GM19240 (cell line): ENCODE measurements around the gene TTYH3.

Experiments used
- DNase-seq: peaks from one replicate; pipeline ENCODE4 v3.0.0; 2011; ENCODE audit warnings: low spot score; ENCODE audit not compliant: insufficient read length

The TTYH3 gene

DNA sequence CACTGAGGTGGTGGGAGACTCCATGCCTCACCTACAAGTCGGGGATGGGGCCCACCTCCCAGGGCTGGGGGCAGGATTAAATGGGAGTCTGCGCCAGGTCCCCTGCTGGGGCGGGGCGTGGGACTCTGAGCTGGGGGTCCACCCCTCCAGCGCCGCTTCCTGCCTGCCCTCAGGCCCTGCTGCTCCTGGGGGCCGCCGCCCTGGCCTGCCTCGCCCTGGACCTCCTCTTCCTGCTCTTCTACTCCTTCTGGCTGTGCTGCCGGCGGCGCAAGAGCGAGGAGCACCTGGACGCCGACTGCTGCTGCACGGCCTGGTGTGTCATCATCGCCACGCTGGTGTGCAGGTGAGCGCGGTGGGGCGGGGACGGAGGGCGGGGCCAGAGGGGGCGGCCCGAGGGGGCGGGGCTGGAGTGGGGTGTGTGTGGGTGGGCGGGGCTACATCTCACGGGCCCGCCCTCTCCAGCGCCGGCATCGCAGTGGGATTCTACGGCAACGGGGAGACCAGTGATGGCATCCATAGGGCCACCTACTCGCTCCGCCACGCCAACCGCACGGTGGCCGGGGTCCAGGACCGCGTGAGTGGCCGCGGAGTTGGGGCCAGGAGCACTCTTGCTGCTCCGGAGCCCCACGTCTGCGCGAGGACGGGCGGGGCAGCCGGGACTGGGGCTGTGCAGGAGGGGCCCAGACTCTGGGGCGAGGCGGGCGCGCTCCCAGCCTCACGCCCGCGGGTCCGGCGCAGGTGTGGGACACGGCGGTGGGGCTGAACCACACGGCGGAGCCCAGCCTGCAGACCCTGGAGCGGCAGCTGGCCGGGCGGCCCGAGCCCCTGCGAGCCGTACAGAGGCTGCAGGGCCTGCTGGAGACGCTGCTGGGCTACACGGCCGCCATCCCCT, 15.1 kb downstream of the TTYH3 start:
- DNase-seq: no peak

DNA sequence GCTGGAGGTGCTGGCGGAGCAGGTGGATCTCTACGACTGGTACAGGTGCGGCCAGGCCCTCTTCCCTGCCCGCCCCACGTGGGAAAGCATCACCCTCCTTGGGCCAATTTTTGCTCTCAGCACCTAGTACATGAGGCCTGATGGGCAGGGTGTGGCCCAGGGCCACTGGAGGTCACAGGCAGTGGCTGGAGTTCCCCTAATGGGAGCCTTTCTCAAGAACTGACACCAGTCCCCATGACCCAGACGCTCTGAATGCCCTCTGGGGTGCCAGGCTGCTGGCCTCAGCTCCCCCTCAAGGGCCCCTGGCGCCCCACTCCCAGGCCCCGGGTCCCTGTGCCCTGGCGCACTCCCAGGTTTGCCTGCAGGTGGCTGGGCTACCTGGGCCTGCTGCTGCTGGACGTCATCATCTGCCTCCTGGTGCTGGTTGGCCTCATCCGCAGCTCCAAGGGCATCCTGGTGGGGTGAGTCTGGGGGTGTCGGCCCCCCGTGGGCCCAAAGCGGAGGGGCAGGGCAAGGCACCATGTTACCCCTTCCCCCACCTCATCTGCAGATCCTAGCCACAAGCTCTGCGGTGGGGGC, 15.9 kb downstream of the TTYH3 start:
- no peak for DNase-seq

DNA sequence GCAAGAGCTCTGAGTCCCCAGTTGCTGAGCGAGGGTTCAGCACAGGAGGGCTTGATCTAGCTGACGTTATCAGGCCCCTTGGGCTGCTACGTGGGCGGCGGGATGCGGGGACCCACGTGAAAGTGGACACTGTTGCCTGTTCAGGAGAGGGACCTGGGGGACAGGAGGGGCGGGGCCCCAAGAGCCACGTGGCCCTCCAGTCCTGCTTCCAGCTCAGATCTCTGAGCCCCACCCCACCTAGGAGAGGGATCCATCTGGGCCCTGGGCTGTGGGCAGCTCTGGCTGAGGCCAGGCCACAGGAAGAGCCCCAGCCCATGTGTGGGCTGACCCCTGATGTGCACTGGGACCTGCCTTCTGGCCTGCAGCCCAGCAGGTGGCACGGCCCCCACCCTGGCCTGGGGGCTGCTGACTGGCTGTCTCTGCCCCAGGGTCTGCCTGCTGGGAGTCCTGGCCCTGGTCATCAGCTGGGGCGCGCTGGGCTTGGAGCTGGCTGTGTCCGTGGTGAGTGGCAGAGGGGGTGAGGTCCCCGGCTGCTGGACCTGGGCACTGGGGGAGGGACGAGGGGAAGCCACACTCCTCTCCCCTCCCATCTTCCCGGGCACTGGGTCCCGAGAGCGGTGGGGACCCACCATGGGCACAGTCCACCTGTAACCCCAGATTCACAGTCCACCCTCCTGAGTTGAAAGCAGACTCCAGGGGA, 17.5 kb downstream of the TTYH3 start:
- DNase-seq: no peak

DNA sequence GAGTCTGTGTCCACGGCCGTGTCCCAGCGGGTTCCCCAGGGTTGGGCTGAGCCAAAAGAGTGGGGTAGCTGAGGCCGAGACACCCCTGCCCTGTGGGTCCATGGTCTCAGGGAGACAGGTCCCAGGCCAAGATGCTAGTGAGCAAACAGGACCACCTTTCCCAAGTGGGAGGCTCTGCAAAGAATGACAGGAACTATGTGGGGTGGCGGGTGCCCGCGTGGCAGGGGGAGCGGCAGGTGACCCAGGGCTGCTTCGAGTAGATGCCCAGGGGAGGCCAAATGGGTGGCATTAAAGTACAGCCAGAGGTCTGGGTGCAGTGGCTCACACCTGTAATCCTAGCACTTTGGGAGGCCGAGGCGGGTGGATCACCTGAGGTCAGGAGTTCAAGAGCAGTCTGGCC, 18.2 kb downstream of the TTYH3 start:
- DNase-seq: no peak

DNA sequence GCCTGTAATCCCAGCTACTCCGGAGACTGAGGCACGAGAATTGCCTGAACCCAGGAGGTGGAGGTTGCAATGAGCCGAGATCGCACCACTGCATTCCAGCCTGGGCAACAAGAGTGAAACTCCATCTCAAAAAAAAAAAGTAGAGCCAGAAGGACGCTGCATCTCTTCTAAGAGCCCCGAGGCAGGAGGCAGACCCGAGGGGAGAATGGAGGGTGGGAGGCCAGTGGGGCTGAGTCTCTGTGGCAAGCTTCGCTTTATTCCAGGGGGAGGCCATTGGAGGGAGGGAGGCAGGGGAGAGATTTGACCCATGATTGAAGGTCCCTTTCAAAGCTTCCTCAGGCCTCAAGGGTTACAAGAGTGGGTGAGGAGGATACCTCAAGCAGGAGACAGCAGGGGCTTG, 18.7 kb downstream of the TTYH3 start:
- DNase-seq: no peak

DNA sequence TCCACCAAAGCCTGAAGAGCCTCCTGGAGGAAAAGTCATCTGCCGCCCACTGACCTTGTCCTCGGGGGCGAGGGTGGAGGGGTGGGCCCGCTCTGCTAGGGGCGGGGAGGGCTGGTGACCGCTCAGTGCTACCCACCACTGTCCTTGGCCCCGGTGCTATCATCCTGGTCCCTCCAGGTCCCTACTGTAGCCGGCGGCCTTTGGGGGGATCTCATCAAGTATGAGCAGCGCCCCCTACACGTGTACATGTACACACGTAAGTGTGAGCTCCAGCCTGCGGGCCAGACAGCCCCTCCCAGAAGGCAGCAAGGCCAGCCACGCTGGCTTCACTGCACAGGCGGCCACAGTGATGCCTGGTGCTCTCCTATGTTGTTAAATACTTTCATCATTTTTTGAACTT, 19.6 kb downstream of the TTYH3 start:
- no peak for DNase-seq

DNA sequence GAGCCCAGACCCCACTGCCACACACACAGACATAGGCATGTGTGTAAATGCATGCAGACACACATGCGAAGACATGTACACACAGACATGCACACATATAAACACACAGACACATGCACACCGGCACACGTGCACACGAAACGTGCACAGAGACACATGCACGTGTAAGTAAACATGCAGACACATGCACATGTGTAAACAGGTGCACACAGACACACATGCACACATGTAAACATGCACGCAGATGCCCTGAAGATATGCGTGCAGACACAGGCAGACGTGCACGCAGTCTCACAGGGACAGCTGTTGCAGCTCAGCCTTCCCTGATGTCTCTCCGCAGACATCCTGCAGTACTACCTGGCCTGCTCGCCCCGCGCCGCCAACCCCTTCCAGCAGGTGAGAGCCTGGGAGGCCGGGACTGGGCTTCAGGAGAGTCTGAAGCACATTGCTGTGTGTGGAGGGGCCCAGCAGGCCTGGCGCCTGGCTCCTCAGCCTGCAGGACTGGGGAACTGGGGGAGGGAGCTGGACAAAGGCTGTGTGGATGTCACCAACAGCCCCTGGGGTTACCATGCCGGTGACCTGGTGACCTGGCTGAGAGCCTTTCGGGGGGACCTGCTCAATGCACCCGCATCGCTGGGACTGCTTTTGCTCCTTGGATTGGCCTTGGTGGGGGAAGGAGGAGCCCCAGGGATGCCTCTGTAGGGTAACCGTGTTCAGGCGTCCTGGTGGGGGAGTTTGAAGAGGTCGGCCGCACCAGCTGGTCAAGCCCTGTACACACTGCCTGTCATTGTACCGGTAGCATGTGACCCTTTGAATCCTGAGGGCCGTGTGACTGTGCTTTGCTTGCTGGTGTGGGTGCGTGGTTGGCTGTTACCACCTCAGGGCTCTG, 20.3 kb downstream of the TTYH3 start:
- no peak for DNase-seq

DNA sequence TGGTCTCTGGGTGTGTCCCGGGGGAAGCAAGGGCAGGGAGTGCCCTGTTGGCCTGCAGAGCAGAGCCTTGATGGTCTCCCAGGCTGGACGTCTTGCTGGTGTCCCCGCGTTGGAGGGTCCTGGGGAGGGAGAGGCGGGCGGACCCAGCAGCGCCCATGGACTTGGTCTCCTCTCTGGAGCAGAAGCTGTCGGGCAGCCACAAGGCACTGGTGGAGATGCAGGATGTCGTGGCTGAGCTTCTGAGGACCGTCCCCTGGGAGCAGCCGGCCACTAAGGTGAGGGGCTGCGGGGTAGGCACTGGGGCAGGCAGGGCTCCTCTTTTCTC, 20.9 kb downstream of the TTYH3 start:
- DNase-seq: no peak

DNA sequence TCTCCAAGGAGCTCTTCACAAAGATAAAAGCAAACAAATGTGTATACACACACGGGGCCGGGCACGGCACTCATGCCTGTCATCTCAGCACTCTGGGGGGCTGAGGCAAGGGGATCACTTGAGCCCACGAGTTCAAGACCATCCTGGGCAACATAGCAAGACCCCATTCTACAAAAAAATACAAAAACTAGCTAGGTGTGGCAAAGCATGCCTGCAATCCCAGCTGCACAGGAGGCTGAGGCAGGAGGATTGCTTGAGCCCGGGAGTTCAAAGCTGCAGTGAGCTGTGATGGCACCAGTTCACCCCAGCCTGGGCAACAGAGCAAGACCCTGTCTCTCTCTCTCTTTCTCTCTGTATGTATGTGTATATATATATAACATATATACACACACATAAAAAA, 22.3 kb downstream of the TTYH3 start:
- no peak for DNase-seq

DNA sequence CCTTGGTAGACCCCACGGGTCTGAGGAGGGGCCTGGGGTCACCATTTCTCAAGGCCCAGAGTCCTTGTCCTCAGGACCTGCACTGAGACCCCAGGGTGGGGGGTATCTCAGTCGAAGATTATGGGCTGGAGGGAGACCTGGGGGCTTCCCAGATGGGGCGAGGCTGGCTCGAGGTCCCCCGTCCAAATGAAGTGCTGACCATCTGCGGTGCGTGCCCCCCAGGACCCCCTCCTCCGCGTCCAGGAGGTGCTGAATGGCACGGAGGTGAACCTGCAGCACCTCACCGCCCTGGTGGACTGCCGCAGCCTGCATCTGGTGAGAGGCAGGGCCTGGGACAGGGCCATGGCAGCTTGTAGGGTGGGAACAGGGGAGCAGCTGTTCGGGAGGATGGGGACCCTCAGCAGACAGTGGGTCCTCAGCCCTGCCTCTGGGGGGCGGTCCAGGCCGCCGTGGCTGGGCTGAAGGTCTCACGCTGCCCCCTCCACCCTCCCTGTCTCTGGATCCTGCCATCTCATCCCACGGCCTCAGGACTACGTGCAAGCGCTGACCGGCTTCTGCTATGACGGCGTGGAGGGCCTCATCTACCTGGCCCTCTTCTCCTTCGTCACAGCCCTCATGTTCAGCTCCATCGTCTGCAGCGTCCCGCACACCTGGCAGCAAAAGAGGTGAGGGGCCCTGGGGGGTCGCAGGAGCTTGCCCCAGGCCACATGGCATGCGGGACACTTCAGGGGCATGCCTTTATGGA, 24.3 kb downstream of the TTYH3 start:
- no peak for DNase-seq

DNA sequence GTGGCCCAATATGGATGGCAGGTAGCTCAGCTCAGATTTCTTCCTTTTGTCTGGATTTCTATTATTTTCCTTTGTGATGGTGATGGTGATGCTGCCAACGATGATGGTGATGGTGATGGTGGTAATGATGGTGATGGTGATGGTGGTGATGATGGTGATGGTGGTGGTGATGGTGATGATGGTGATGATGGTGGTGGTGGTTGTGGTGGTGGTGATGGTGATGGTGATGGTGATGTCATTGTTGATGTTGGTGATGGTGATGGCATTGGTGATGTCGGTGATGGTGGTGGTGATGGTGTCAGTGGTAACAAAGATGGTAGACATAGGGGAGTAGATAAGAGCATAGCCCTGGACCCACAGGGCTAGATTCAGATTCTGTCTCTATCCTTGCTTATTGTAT, 25.4 kb downstream of the TTYH3 start:
- DNase-seq: no peak

DNA sequence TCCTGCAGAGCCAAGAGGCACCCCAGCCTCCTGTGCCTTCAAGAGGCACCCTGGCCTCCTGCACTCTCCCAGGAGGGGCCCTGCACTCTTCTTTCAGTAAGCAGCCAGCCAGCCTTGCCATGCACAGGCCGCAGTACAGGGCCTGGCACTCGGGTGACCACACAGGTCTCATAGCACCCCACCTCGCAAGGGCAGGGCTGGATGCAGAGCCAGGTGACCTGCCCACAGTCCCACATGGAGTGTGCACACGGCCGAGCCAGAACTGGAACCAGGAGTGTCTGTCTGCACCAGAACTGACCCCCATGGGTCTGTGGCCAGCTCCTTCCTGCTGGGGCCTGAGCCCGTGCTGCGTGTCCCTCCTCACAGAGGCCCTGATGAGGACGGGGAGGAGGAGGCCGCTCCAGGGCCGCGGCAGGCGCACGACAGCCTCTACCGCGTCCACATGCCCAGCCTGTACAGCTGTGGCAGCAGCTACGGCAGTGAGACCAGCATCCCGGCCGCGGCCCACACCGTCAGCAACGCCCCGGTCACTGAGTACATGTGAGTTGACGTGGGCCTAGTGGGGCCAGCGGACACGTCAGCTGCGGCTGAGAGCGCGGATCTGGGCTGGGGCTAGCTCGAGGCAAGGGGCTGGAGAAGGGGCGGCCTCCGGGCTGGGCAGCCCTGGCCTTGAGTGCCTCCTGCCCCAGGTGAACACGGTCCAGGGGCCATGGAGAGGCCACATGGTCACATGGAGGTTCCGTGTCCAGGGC, 26.3 kb downstream of the TTYH3 start:
- DNase-seq: no peak

DNA sequence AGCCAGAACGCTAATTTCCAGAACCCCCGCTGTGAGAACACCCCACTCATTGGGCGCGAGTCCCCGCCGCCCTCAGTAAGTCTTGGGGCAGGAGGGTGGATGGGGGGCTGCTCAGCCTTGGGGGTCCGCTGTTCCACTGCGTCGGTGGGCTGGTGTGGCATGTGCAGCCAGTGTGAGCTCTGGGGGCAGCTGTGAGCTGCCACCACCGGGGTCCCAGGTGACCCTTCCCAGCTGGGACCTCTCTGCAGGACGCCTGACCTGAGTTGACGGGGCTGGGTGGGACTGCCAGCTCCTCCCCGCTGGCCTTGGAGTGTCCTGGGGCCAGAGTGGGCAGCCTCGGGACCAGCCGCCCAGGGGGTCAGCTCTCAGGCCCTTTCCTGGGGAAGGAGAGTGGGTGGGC, 27.2 kb downstream of the TTYH3 start:
- DNase-seq: no peak

DNA sequence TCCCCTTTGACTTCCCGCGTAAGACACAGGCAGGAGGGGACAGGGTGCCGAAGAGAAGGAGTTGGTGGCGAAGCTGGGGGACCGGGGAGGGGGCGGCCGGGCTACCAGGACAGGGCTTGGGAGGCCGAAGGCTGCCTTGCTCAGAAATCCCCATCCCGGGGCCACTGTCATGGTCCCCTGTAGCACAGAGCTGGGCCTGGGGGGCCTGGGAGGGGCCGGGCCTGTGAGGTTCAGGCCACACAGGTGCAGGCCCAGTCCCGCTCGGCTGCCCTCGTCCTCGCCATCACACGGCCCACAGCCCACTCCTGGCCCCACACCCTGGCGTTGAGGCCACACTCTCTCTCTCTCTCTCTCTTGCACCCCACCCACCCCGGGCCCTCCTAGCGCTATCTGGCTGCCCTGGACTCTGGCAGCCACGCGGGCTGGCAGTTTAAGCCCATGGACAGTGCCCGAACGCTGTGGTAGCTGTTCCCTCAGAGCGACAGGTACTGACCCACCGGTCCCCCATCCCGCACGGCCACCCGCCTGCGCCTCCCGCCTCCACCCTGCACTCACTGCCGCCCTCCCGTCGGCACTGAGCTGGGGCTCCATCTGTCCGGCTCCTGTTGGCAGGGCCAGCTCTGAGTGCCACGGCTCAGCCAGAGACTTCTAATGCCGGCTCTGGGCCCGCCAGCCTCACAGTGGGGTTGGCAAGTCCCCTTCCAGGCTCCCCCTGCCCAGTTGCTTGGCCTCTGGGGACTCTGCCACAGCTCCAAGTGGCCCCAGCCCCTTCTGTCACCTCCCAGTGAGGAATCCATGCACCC, 28.0 kb downstream of the TTYH3 start:
- no peak for DNase-seq

DNA sequence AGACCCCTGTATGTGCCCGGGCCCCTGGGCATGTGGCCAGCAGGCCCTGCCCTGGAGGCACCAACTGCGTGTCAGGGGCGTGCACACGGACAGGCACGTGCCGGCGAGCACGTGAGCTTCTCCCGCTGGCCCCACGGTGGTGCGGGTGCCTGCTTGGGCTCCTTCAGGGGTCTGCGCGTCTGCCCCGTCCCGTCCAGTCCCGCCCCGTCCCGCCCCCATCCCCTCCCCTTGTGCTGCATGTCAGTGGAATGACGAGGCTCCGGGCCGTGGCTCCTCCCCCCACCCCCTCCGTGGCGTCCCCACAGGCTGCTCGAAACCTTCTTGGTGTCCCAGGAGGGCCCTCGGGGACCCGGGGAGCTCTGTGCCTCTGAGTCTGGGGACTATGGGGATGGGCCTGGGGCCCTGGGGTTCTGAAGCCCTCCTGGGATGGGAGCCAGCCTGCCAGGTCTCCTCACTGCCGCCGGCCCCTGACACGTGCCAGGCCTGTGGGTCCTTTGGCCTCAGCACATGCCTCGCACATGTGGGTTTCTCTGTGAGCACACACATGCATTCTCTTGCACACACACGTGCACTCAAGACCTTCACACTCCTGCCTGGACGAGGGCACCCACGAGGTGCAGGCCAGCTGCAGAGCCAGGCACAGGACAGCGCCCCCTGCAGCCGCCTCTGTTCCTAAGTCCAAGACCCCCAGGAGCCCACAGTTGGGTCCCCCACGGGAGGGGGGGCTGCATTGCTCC, 28.7 kb downstream of the TTYH3 start:
- DNase-seq: no peak

DNA sequence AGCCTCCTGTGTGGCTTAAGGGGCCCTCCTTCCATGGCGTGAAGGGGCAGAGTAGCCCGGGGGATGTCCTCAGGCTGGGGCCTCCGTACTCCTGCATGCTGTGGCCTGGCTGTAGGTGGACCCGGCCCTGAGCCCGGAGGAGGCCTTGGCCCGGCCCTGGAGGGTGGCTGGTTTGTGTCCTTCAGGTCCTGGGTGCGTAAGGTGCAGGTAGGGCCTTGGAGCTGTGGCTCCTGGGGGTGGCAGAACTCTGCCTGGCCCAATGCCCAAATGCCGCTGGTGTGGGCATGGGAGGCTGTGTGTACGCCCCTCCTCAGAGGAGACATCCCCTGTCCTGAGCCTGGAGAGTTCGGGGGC, 29.3 kb downstream of the TTYH3 start:
- DNase-seq: no peak

DNA sequence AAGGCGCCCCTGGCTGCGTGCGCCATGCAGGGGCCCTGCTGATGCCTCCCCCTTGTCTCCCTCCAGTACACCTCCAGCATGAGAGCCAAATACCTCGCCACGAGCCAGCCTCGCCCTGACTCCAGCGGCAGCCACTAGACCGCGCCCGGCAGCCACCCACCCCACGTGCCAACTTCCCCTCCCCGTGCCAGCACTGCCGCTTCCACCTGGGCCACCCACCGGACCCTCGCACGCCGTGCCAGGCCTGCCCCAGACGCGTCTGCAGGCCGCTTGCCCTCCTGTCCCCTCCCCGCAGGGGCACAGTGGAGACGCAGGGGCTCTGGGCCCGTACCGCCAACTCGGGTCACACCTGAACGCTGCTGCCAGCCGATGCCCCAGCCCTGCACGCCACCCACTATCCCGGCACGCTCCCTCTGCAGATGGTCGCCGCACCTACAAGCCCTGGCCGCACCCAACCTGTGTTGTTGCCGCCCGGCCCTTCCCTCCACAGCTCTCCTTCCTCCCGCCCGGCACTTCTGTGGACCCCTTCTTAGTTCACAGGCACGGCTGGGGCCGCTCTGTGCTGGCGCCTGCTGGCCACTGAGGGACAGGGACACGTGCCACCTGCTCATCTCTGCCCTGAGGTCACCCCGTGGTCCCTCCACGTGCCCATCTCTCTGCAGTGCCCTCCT, 30.0 kb downstream of the TTYH3 start:
- DNase-seq: no peak
